Karpas-422 (cell line): ENCODE results near the gene C2orf76. TPM values are rescaled to one million over a fixed set of nuclear protein-coding genes. Genes with fewer than 3 reads are reported as not detected.
"Not testable (repeated sequence)": the region's sequence is repeated elsewhere in the genome, so short reads cannot be mapped to it uniquely, and the experiment has no call there.

ENCODE experiments used
- DNase-seq: peaks from one replicate; pipeline ENCODE4 v3.0.0-alpha.2; 2015
- H2AFZ ChIP-seq: fragments of 200-600 bp; sonication (generic); 2 replicates; pipeline ENCODE4 v1.6.1; 2014; ENCODE audit warnings: antibody characterized with exemption, low read length, mixed read lengths
- H3K27ac ChIP-seq: fragments of 200-600 bp; sonication (generic); 2 replicates; pipeline ENCODE4 v1.5.1; 2014; ENCODE audit warnings: mild to moderate bottlenecking, low read length, moderate library complexity
- H3K27me3 ChIP-seq: fragments of 200-600 bp; sonication (generic); 2 replicates; pipeline ENCODE4 v1.6.1; 2014; ENCODE audit warnings: low read length, mixed read lengths
- H3K36me3 ChIP-seq: fragments of 200-600 bp; sonication (generic); 2 replicates; pipeline ENCODE4 v1.6.1; 2014; ENCODE audit warnings: low read length, mixed read lengths; ENCODE audit not compliant: insufficient read depth
- H3K4me1 ChIP-seq: fragments of 200-600 bp; sonication (generic); 2 replicates; pipeline ENCODE4 v1.6.1; 2014; ENCODE audit warnings: mild to moderate bottlenecking, low read length, mixed read lengths
- H3K4me2 ChIP-seq: fragments of 200-600 bp; sonication (generic); 2 replicates; pipeline ENCODE4 v1.6.1; 2014; ENCODE audit warnings: low read length, low read depth, mild to moderate bottlenecking; ENCODE audit not compliant: poor library complexity, severe bottlenecking
- H3K4me3 ChIP-seq: fragments of 200-600 bp; sonication (generic); 2 replicates; pipeline ENCODE4 v1.5.1; 2014; ENCODE audit warnings: mild to moderate bottlenecking, antibody characterized with exemption, low read length, mixed read lengths
- H3K79me2 ChIP-seq: fragments of 200-600 bp; sonication (generic); 2 replicates; pipeline ENCODE4 v1.6.1; 2014; ENCODE audit warnings: mild to moderate bottlenecking, low read length, mixed read lengths
- H3K9ac ChIP-seq: fragments of 200-600 bp; sonication (generic); 2 replicates; pipeline ENCODE4 v1.6.0; 2014; ENCODE audit warnings: low read length
- H3K9me2 ChIP-seq: fragments of 200-600 bp; sonication (generic), shearing (Covaris generic); replicated peaks from 2 replicates; pipeline ENCODE4 v1.6.0; 2014; ENCODE audit warnings: mild to moderate bottlenecking, low read length, moderate library complexity; ENCODE audit not compliant: insufficient read depth
- H3K9me3 ChIP-seq: fragments of 300-700, 200-600 bp; sonication (generic); 2 replicates; pipeline ENCODE4 v1.6.1; 2014; ENCODE audit warnings: low read length, mixed read lengths
- H4K20me1 ChIP-seq: fragments of 200-600 bp; sonication (generic); 2 replicates; pipeline ENCODE4 v1.6.1; 2014; ENCODE audit warnings: mild to moderate bottlenecking, antibody characterized with exemption, low read length, low read depth; ENCODE audit not compliant: insufficient read depth
- total RNA-seq: library from RNA; depleted of rRNA; stranded (reverse); fragments of >200 nt; shearing (Covaris generic); gene quantifications from 2 replicates; pipeline ENCODE4 v1.2.3, GENCODE V29; 2014; ENCODE audit warnings: low replicate concordance; rRNA removed

The C2orf76 gene
- total RNA-seq = 6.6 TPM in 2 replicates

DNA sequence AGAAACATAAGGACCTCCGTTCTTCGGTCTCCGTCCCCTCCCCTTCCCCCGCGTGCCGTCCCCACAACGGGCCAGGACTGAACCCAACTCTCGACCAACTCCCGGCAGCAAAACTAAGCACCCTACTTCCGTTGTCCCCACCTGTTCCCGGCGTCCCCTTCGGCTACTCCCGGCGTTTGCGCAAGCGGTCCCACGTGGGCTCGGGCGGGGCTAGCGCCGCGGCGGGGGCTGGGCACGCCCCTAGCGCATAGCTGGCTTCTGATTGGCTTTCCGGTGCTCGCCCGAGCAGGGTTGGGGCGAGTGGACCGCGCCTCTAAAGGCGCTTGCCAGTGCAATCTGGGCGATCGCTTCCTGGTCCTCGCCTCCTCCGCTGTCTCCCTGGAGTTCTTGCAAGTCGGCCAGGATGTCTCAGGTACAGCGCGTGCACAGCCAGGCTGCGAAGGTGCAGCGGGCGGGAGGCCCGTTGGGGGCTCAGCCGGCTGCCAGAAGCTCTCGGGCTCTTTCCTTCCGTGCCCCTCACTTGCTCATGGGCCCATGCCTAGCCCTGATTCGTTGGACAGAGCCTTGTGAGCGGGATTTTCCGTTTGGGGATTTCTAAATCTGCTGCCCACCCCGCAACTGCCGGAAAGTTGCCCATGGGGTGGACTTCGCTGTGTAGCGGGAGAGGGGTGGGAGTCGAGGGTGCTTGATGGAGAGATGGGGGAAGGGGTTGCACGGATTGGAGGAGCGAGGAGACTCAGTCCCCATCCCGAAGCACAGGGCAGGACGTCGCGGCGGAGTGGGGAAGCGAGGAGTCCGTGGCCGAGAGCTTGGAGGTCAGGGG lies at the start of gene C2orf76, which contains the start of gene DBI:
TSS of gene C2orf76 (minus strand) at position 186 of the 823 bp plus-strand sequence. CDS start 26,875 bp downstream, outside the sequence.
TSS of gene DBI (plus strand) at position 329 of the 823 bp plus-strand sequence. CDS start at position 404, 75 bp downstream.
- DNase-seq = peak; percentile 99
- Histone ChIP-seq H3K4me2 (peak within 1 kb of the TSS; percentile 94), H3K4me3 (peak within 1 kb of the TSS; percentile 90), H3K4me1 (peaks cover 21% of the 10 kb centered on the region), H4K20me1 (peaks cover 33% of the 10 kb centered on the region), H3K79me2 (peaks cover 26% of the 10 kb centered on the region), H3K9me3 (no peaks in the 10 kb centered on the region), H3K27me3 (no peaks in the 10 kb centered on the region), H3K36me3 (peaks cover 33% of the 10 kb centered on the region), H2AFZ (peak within 1 kb of the TSS; percentile 93), H3K9me2 (no peaks in the 10 kb centered on the region), H3K9ac (peak within 1 kb of the TSS; percentile 97), H3K27ac (peak within 1 kb of the TSS; percentile 70)

GRCh38 chr2:119415630-119416029 lies 49.0 kb upstream of the C2orf76 start:
- no peak for DNase-seq
- no peaks in the 10 kb centered on the region for H3K36me3 ChIP-seq
- peaks cover 2% of the 10 kb centered on the region; the same call in 1 of the 2 replicates for H3K9me3 ChIP-seq
- H2AFZ ChIP-seq = no peak overlapping the region
- no peak overlapping the region for H3K27ac ChIP-seq
- H3K9ac ChIP-seq = no peak overlapping the region
- no peak overlapping the region for H3K4me2 ChIP-seq
- peaks cover 17% of the 10 kb centered on the region for H3K4me1 ChIP-seq
- no peaks in the 10 kb centered on the region for H3K79me2 ChIP-seq
- H3K9me2 ChIP-seq = no peaks in the 10 kb centered on the region
- H3K27me3 ChIP-seq = 0 out of 2 replicates have a peak, but pooled peaks cover 2% of the 10 kb centered on the region
- H4K20me1 ChIP-seq = no peaks in the 10 kb centered on the region
- H3K4me3 ChIP-seq = no peak overlapping the region

GRCh38 chr2:119414894-119415293 lies 48.3 kb upstream of the C2orf76 start:
- no peak for DNase-seq
- Histone ChIP-seq H3K9me3 (peaks cover 2% of the 10 kb centered on the region; the same call in 1 of the 2 replicates), H2AFZ (no peak overlapping the region), H3K27me3 (0 out of 2 replicates have a peak, but pooled peaks cover 2% of the 10 kb centered on the region), H4K20me1 (no peaks in the 10 kb centered on the region), H3K4me2 (no peak overlapping the region), H3K4me3 (no peak overlapping the region), H3K79me2 (no peaks in the 10 kb centered on the region), H3K9ac (no peak overlapping the region), H3K4me1 (peaks cover 22% of the 10 kb centered on the region), H3K9me2 (no peaks in the 10 kb centered on the region), H3K27ac (no peak overlapping the region), H3K36me3 (no peaks in the 10 kb centered on the region)

DNA sequence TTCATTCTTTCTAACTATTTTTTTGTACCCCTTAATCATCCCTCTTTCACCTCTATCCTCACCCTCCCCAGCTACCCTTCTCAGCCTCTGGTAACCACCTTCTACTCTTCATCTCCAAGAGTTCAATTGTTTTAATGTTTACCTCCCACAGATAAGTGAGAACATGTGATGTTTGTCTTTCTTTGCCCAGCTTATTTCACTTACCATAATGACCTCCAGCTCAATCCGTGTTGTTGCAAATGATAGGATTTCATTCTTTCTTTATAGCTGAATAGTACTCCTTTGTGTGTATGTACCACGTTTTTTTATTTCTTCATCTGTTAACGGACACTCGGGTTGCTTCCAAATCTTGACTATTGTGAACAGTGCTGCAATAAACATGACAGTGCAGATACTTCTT lies 42.9 kb upstream of the C2orf76 start:
- no peaks in the 10 kb centered on the region for H3K36me3 ChIP-seq
- H4K20me1 ChIP-seq = no peaks in the 10 kb centered on the region
- H2AFZ ChIP-seq = no peak overlapping the region
- H3K9me2 ChIP-seq = no peaks in the 10 kb centered on the region
- 0 out of 2 replicates have a peak, but pooled peaks cover 2% of the 10 kb centered on the region for H3K27me3 ChIP-seq
- H3K27ac ChIP-seq = no peak overlapping the region
- H3K4me2 ChIP-seq = no peak overlapping the region
- H3K79me2 ChIP-seq = no peaks in the 10 kb centered on the region
- H3K4me3 ChIP-seq = no peak overlapping the region
- H3K9me3 ChIP-seq = peaks cover 2% of the 10 kb centered on the region; the same call in 1 of the 2 replicates
- peaks cover 13% of the 10 kb centered on the region for H3K4me1 ChIP-seq
- DNase-seq = no peak
- no peak overlapping the region for H3K9ac ChIP-seq

- Histone ChIP-seq H3K27me3 (0 out of 2 replicates have a peak, but pooled peaks cover 2% of the 10 kb centered on the region), H4K20me1 (no peaks in the 10 kb centered on the region), H3K9ac (no peak overlapping the region), H3K79me2 (no peaks in the 10 kb centered on the region), H2AFZ (no peak overlapping the region), H3K9me3 (no peaks in the 10 kb centered on the region), H3K4me1 (peaks cover 12% of the 10 kb centered on the region), H3K9me2 (no peaks in the 10 kb centered on the region), H3K4me3 (no peak overlapping the region), H3K4me2 (no peak overlapping the region), H3K36me3 (no peaks in the 10 kb centered on the region), H3K27ac (no peak overlapping the region)
- DNase-seq = no peak
Measured at GRCh38 chr2:119408221-119408619, 41.6 kb upstream of the C2orf76 start.

DNA sequence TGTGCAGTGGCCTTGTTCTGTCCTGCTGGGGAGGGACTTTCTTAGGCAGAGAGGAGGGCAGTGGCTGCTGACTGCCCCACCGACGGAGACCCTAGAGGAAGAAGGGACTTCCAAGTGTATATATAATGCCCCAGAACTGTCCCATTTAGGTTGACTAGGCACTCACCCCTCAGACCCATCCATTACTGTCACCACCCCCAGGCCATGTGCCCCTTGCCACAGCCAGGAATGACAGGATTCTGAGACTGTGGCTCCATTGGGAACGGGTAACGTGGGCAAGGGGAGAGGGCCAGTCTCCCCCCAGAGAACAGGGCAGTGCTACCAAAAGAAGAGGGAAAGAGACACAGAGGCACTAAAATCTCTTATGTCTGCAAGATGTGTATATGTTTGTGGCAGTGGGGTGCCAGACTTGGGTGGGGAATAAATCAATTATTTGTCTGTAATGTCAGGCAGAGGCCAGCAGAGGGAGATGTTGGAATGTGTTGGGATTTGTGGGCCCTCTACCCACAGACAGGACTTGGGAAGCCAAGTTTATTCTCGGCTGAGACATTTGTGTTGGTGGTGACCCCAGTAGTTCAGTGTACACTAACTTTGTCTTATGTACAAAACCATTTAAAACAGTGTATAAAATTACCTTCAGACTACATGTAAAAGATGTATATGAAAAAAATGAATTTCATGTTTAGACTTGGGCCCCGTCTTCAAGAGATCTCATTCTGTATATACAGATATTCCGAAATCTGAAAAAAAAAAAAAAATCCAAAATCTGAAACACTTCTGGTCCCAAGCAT lies 41.0 kb upstream of the C2orf76 start:
- Histone ChIP-seq H3K9ac (no peak overlapping the region), H2AFZ (no peak overlapping the region), H4K20me1 (no peaks in the 10 kb centered on the region), H3K4me2 (no peak overlapping the region), H3K4me1 (peaks cover 12% of the 10 kb centered on the region), H3K79me2 (no peaks in the 10 kb centered on the region), H3K9me3 (no peaks in the 10 kb centered on the region), H3K36me3 (no peaks in the 10 kb centered on the region), H3K27ac (no peak overlapping the region), H3K27me3 (0 out of 2 replicates have a peak, but pooled peaks cover 2% of the 10 kb centered on the region), H3K4me3 (no peak overlapping the region), H3K9me2 (no peaks in the 10 kb centered on the region)
- DNase-seq = peak; percentile 84

DNA sequence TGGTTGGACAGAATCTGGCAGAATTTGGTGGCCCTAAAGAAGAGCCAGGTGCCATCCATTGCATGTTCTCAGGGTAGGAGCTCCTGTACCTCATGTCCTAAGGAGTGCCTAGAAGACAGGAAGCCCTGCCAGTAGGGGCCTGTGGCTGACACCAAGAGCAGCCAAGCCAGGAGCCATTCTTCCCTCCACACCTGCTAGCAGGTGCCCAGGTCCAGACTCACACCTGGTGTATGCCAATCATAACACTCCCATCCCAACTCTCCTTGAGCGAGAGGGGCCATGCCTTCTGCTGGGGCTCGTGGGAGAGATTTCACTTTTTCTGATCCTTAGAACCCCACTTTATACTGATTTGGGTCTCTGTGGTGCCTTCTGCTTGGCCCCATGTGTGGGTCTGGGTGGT lies 38.5 kb upstream of the C2orf76 start:
- Histone ChIP-seq H4K20me1 (no peaks in the 10 kb centered on the region), H3K4me2 (no peak overlapping the region)

DNA sequence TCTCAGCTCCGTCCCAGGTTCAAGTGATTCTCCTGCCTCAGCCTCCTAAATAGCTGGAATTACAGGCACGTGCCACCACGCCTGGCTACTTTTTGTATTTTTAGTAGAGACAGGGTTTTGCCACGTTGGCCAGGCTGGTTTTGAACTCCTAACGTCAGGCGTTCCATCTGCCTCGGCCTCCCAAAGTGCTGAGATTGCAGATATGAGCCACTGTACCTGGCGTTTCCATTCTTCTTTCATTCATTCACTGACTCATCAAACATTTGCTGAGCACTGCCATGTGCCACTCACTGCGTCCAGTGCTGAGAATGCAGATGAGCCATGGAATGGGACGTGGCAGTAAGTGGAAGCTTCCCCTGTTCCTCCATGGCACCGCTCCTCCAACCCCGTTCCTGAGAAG lies 37.0 kb upstream of the C2orf76 start:
- not testable (repeated sequence) for H3K4me1 ChIP-seq, H2AFZ ChIP-seq, DNase-seq, H3K27ac ChIP-seq, H3K4me3 ChIP-seq, H3K79me2 ChIP-seq, H3K36me3 ChIP-seq, H3K9me3 ChIP-seq, H3K4me2 ChIP-seq, H4K20me1 ChIP-seq, H3K9me2 ChIP-seq, H3K27me3 ChIP-seq, H3K9ac ChIP-seq

More for the DNA sequence above, 38.5 kb upstream of the C2orf76 start:
- no peak overlapping the region for H3K9ac ChIP-seq
- H3K4me3 ChIP-seq = no peak overlapping the region
- no peak for DNase-seq
- no peaks in the 10 kb centered on the region for H3K9me3 ChIP-seq
- no peaks in the 10 kb centered on the region for H3K36me3 ChIP-seq
- no peaks in the 10 kb centered on the region for H3K79me2 ChIP-seq
- no peak overlapping the region for H2AFZ ChIP-seq
- H3K9me2 ChIP-seq = no peaks in the 10 kb centered on the region
- H3K4me1 ChIP-seq = peaks cover 10% of the 10 kb centered on the region
- no peaks in the 10 kb centered on the region for H3K27me3 ChIP-seq
- H3K27ac ChIP-seq = no peak overlapping the region
